Stomach (tissue), 4 donors: ENCODE results near the gene BTNL8.

ENCODE experiments used
- POLR2A ChIP-seq, 4 donors: fragments of 450-650 bp; IDR thresholded peaks; one replicate each; pipeline ENCODE4 v1.6.1; 2016; ENCODE audit warnings: antibody characterized with exemption in 4 of 4, control low read depth in 2 of 4, mild to moderate bottlenecking in 1 of 4, moderate library complexity in 1 of 4
- POLR2AphosphoS5 ChIP-seq, 3 donors: sonication (generic); formaldehyde crosslinking; IDR thresholded peaks; one replicate each; pipeline ENCODE4 v1.6.1; 2016; ENCODE audit warnings: antibody characterized with exemption in 3 of 3
- TF ChIP-seq, protein P1 (sequence below), 7 experiments: fragments of 450-650 bp in 4 of 7; fragments of 200-600 bp in 3 of 7; sonication (generic) in 3 of 7; IDR thresholded peaks; one replicate each; pipeline ENCODE4 v1.5.1; 2016 to 2019; ENCODE audit warnings: antibody characterized with exemption in 7 of 7, control low read depth in 2 of 7, mild to moderate bottlenecking in 1 of 7

DNA sequence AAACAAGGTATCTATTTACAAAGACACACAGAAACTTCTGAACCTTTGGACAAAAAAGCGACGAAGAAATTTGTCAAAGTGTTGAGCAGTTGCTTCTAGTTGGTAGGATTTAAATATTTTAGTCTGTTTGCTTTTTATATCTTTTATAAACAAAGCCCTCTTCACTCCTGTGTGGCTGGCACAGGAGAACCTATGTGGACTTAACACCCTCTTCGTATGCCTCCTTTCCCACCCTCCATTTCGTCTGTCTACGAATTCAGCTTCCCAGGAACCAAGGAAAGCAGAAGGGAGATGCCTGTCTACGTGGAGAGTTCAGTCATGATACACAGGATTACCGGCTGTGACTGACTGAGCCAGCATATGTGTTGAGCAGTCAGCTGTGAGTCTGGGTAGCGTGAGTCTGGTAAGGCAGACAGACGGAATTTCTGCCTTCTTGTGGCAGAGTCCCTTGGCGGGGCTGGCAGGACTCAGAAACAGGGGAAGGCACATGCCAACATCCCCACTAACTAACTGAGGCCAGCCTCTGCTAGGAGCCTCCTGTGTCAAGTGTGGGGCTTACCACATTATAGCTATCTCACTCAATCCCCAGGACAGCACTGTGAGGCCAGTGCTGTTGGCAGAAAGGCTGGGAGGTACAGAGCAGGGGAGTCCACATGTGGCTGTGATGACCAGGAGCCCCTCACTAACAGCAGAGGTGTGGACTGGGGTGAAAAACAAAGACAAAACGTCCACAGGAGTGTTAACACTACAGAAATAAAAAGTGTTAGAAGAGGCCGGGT is 24.0 kb upstream of the BTNL8 start:
- TF ChIP-seq, protein P1, sequence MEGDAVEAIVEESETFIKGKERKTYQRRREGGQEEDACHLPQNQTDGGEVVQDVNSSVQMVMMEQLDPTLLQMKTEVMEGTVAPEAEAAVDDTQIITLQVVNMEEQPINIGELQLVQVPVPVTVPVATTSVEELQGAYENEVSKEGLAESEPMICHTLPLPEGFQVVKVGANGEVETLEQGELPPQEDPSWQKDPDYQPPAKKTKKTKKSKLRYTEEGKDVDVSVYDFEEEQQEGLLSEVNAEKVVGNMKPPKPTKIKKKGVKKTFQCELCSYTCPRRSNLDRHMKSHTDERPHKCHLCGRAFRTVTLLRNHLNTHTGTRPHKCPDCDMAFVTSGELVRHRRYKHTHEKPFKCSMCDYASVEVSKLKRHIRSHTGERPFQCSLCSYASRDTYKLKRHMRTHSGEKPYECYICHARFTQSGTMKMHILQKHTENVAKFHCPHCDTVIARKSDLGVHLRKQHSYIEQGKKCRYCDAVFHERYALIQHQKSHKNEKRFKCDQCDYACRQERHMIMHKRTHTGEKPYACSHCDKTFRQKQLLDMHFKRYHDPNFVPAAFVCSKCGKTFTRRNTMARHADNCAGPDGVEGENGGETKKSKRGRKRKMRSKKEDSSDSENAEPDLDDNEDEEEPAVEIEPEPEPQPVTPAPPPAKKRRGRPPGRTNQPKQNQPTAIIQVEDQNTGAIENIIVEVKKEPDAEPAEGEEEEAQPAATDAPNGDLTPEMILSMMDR (IDR thresholded peaks at IDR 0.05): no peak
- TF ChIP-seq POLR2AphosphoS5 (IDR thresholded peaks at IDR 0.05): no peak
- no peak for TF ChIP-seq POLR2A (IDR thresholded peaks at IDR 0.05)
